ENCODE data around the gene NCK1. TPM values are rescaled to one million over a fixed set of nuclear protein-coding genes. Genes with fewer than 3 reads are reported as not detected.

Gene NCK1
- total and polyA plus RNA-seq, 10 of the 15 experiments (the other 5 are each of a cell fraction or from before 2014, with no cell fraction given) = 15.6 to 33.4 (median 25.0) TPM

- TF ChIP-seq STAT3 (IDR thresholded peaks at IDR 0.05; ENCODE audit: low read depth, low read length) = no peak
- no peak for TF ChIP-seq USF2 (IDR thresholded peaks at IDR 0.05; ENCODE audit: borderline replicate concordance, low read depth, low read length)
- no peak for TF ChIP-seq BHLHE40 (IDR thresholded peaks at IDR 0.05; ENCODE audit: borderline replicate concordance in 1 of 2, low read depth in 2 of 2, low read length in 1 of 2)
Measured at GRCh38 chr3:136982033-136982432, 120.0 kb downstream of the NCK1 start (continued).

- no peak overlapping the region for H2AFZ ChIP-seq (ENCODE audit: control insufficient read depth, low read depth, low read length)
- CTCF ChIA-PET = interaction anchor here (1.5 kb wide), 1 partner anchor 16 kb away, joined by 3 read pairs; no protein-coding TSS in a partner anchor
- no peak overlapping the region for H3K9ac ChIP-seq (ENCODE audit: control insufficient read depth, insufficient read depth, low read length)
- H3K79me2 ChIP-seq (ENCODE audit: control insufficient read depth, insufficient read depth, low read length) = no peaks in the 10 kb centered on the region
- H3K36me3 ChIP-seq (ENCODE audit: control insufficient read depth in 2 of 2, insufficient read depth in 2 of 2, low read length in 1 of 2) = no peaks in the 10 kb centered on the region
- in situ Hi-C loops (cut with MboI) (no loop called here), intact Hi-C loops (cut with micrococcal nuclease; ENCODE audit: unreplicated experiment) (no loop called here)
- H4K20me1 ChIP-seq (ENCODE audit: control insufficient read depth, insufficient read depth) = no peaks in the 10 kb centered on the region
- RAD21 ChIA-PET (ENCODE audit: unreplicated experiment) = no interaction called here
- BruUV-seq (replicated peaks) = no TSS peak
- H3K4me1 ChIP-seq (ENCODE audit: control insufficient read depth, insufficient read depth, low read length) = no peaks in the 10 kb centered on the region
- POLR2A ChIA-PET = no interaction called here
- H3K4me3 ChIP-seq = no peak overlapping the region
- WGBS (ENCODE audit: insufficient coverage, insufficient replicate concordance, low lambda C conversion rate, missing lambda C conversion rate) = 78% methylated on average over 4 of the region's 4 CpGs
- ATAC-seq = no peak
- no peak overlapping the region for H3K27ac ChIP-seq (ENCODE audit: control insufficient read depth, insufficient read depth)
- SMC1A ChIA-PET (ENCODE audit: uncharacterized antibody, unreplicated experiment) = interaction anchor here (1.0 to 2.0 kb wide), 2 partner anchors 31 to 32 kb away, joined by 3 to 4 read pairs; no protein-coding TSS in a partner anchor
- H3K9me3 ChIP-seq (replicated peaks; ENCODE audit: control insufficient read depth, insufficient read depth, low read length) = no peaks in the 10 kb centered on the region
- no peak overlapping the region for H3K4me2 ChIP-seq (ENCODE audit: control insufficient read depth, insufficient read depth)
- DNase-seq (ENCODE audit: low read depth, low spot score) = no peak
- FAIRE-seq = no peak
- H3K27me3 ChIP-seq (replicated peaks in 1 of 2; ENCODE audit: control insufficient read depth in 2 of 2, insufficient read depth in 2 of 2, low read length in 1 of 2) = no peaks in the 10 kb centered on the region
- TF ChIP-seq KAT2A (conservative IDR thresholded peaks at IDR 0.05; ENCODE audit: control insufficient read depth, low read depth, low read length) (no peak), RAD51 (IDR thresholded peaks at IDR 0.05) (no peak), ASH2L (IDR thresholded peaks at IDR 0.05; ENCODE audit: borderline replicate concordance, low read depth) (no peak), BCL11A (IDR thresholded peaks at IDR 0.05; ENCODE audit: low read depth, low read length) (no peak), PRDM15 (CRISPR knock-in tag; IDR thresholded peaks at IDR 0.05) (no peak), BHLHE40 (IDR thresholded peaks at IDR 0.05; ENCODE audit: borderline replicate concordance in 1 of 2, low read depth in 2 of 2, low read length in 1 of 2) (no peak), E2F4 (IDR thresholded peaks at IDR 0.05; ENCODE audit: low read depth, low read length) (no peak), CEBPZ (IDR thresholded peaks at IDR 0.05; ENCODE audit: low read depth, low read length) (no peak), SUZ12 (IDR thresholded peaks at IDR 0.05; ENCODE audit: unreplicated experiment) (no peak), CEBPB (IDR thresholded peaks at IDR 0.05; ENCODE audit: borderline replicate concordance in 1 of 2, low read depth in 2 of 2, low read length in 2 of 2) (no peak)
Measured at GRCh38 chr3:136982520-136983138, 120.6 kb downstream of the NCK1 start.

All from GM12878 (cell line).